COLO829 (cell line): ENCODE data around the gene EED.
"Not testable (repeated sequence)": the region's sequence is repeated elsewhere in the genome, so short reads cannot be mapped to it uniquely, and the experiment has no call there.

ENCODE experiments used
- DNase-seq: peaks from one replicate; pipeline ENCODE4 v3.0.0; 2012; ENCODE audit warnings: low spot score

Gene EED

GRCh38 chr11:86249307-86250098 lies 5.0 kb downstream of the EED start:
- no peak for DNase-seq

GRCh38 chr11:86251345-86251744 lies 6.8 kb downstream of the EED start:
- no peak for DNase-seq

GRCh38 chr11:86255896-86256295 lies 11.3 kb downstream of the EED start:
- DNase-seq, result no peak

GRCh38 chr11:86256608-86257007 lies 12.1 kb downstream of the EED start:
- no peak for DNase-seq

GRCh38 chr11:86257446-86257845 lies 12.9 kb downstream of the EED start:
- DNase-seq, result no peak

GRCh38 chr11:86259730-86260129 lies 15.2 kb downstream of the EED start:
- DNase-seq, result no peak

- no peak for DNase-seq
These were observed 16.8 kb downstream of the EED start for GRCh38 chr11:86261328-86261727.

- no peak for DNase-seq
These were observed 17.8 kb downstream of the EED start for GRCh38 chr11:86262387-86262786.

GRCh38 chr11:86264649-86265048 lies 20.1 kb downstream of the EED start:
- DNase-seq, result no peak

GRCh38 chr11:86265194-86265593 lies 20.6 kb downstream of the EED start:
- no peak for DNase-seq

- DNase-seq, result no peak
These were observed 25.1 kb downstream of the EED start for GRCh38 chr11:86269645-86270044.

- DNase-seq, result no peak
These were observed 29.9 kb downstream of the EED start for GRCh38 chr11:86274503-86274902.

GRCh38 chr11:86274999-86275398 lies 30.4 kb downstream of the EED start:
- no peak for DNase-seq

- no peak for DNase-seq
These were observed 31.2 kb downstream of the EED start for GRCh38 chr11:86275493-86276370.

- DNase-seq, result no peak
These were observed 33.2 kb downstream of the EED start for GRCh38 chr11:86277741-86278140.

GRCh38 chr11:86278226-86278625 lies 33.7 kb downstream of the EED start:
- no peak for DNase-seq

- DNase-seq, result no peak
These were observed 35.2 kb downstream of the EED start for GRCh38 chr11:86279747-86280146.

- DNase-seq, result no peak
These were observed 42.9 kb downstream of the EED start for GRCh38 chr11:86287468-86287796.

- no peak for DNase-seq
These were observed 44.4 kb downstream of the EED start for GRCh38 chr11:86288776-86289507.

- DNase-seq, result not testable (repeated sequence)
These were observed 45.1 kb downstream of the EED start for GRCh38 chr11:86289508-86290280.

GRCh38 chr11:86291466-86292262 lies 47.1 kb downstream of the EED start:
- DNase-seq, result peak; percentile 53
